HepG2 (cell line): ENCODE measurements around the gene ABCB8. TPM values are rescaled to one million over a fixed set of nuclear protein-coding genes. Genes with fewer than 3 reads are reported as not detected.

Experiments used
- HCFC1 ChIP-seq: fragments of 150-350 bp; IDR thresholded peaks from 2 replicates; pipeline ENCODE4 v1.6.1; 2014; ENCODE audit warnings: low read depth, low read length
- HIVEP1 ChIP-seq: sonication (generic); formaldehyde crosslinking; IDR thresholded peaks from 2 replicates; pipeline ENCODE4 v1.4.0; 2020; ENCODE audit warnings: mild to moderate bottlenecking, missing genetic modification reagents
- MZF1 ChIP-seq: sonication (generic); formaldehyde crosslinking; IDR thresholded peaks from 2 replicates; pipeline ENCODE4 v1.8.1; 2023; ENCODE audit warnings: mild to moderate bottlenecking, missing genetic modification reagents, borderline replicate concordance
- POGZ ChIP-seq: sonication (generic); formaldehyde crosslinking; IDR thresholded peaks from 2 replicates; pipeline ENCODE4 v1.4.0; 2020; ENCODE audit warnings: mild to moderate bottlenecking, missing genetic modification reagents
- POLR2AphosphoS5 ChIP-seq: IDR thresholded peaks from 2 replicates; pipeline ENCODE4 v1.6.1; 2012; ENCODE audit warnings: low read depth, low read length
- SAP130 ChIP-seq: IDR thresholded peaks from 2 replicates; pipeline ENCODE4 v1.6.1; 2016; ENCODE audit warnings: low read depth
- WIZ ChIP-seq: sonication (generic); formaldehyde crosslinking; IDR thresholded peaks from 2 replicates; pipeline ENCODE4 v1.5.1; 2020; ENCODE audit warnings: mild to moderate bottlenecking, missing genetic modification reagents
- ZKSCAN5 ChIP-seq: sonication (generic); formaldehyde crosslinking; IDR thresholded peaks from 2 replicates; pipeline ENCODE4 v1.5.1; 2020; ENCODE audit warnings: mild to moderate bottlenecking, missing genetic modification reagents
- ZNF207 ChIP-seq: fragments of 450-650 bp; IDR thresholded peaks from 2 replicates; pipeline ENCODE4 v1.6.1; 2016; ENCODE audit warnings: antibody characterized with exemption, borderline replicate concordance
- ZNF333 ChIP-seq: sonication (generic); formaldehyde crosslinking; IDR thresholded peaks from 2 replicates; pipeline ENCODE4 v1.4.0; 2020; ENCODE audit warnings: mild to moderate bottlenecking, missing genetic modification reagents, borderline replicate concordance
- ZNF350 ChIP-seq: sonication (generic); formaldehyde crosslinking; IDR thresholded peaks from 2 replicates; pipeline ENCODE4 v1.4.0; 2020; ENCODE audit warnings: mild to moderate bottlenecking, low read depth, missing genetic modification reagents, borderline replicate concordance
- ZNF367 ChIP-seq: sonication (generic); formaldehyde crosslinking; IDR thresholded peaks from 2 replicates; pipeline ENCODE4 v1.4.0; 2020; ENCODE audit warnings: missing genetic modification reagents, borderline replicate concordance
- ZNF431 ChIP-seq: sonication (generic); formaldehyde crosslinking; IDR thresholded peaks from 2 replicates; pipeline ENCODE4 v1.9.0; 2022; ENCODE audit warnings: missing genetic modification reagents, low read depth, mild to moderate bottlenecking, borderline replicate concordance
- ZNF605 ChIP-seq: sonication (generic); formaldehyde crosslinking; IDR thresholded peaks from 2 replicates; pipeline ENCODE4 v1.8.0; 2022; ENCODE audit warnings: mild to moderate bottlenecking, missing genetic modification reagents
- ZNF607 ChIP-seq: sonication (generic); formaldehyde crosslinking; IDR thresholded peaks from 2 replicates; pipeline ENCODE4 v1.5.1; 2020; ENCODE audit warnings: missing genetic modification reagents, mild to moderate bottlenecking, borderline replicate concordance
- ZNF766 ChIP-seq: sonication (generic); formaldehyde crosslinking; IDR thresholded peaks from 2 replicates; pipeline ENCODE4 v1.5.0; 2020; ENCODE audit warnings: missing genetic modification reagents, borderline replicate concordance
- polyA plus RNA-seq, 8 experiments: library from polyadenylated mRNA; depleted of rRNA in 3 of 8; stranded (reverse) in 7 of 8; unstranded in 1 of 8; fragments of >200 nt; fragmentation: Illumina TruSeq in 4 of 8; extraction: Trizol in 4 of 8; gene quantifications; 2 replicates each; pipeline versions ENCODE4 v1.2.1 to v1.2.3, GENCODE V29; 2011 to 2016; ENCODE audit warnings: low read depth in 4 of 8, missing spikeins in 1 of 8, mixed read lengths in 1 of 8; ENCODE audit not compliant: insufficient read depth in 1 of 8
- total RNA-seq, 5 experiments: library from RNA; depleted of rRNA; stranded (reverse); fragments of >200 nt; fragmentation: Illumina TruSeq; extraction: Trizol; gene quantifications; 2 replicates each; pipeline ENCODE4 v1.2.3, GENCODE V29; 2016; ENCODE audit warnings: low read depth in 1 of 5
- TF ChIP-seq, protein P1 (sequence below): sonication (generic); formaldehyde crosslinking; IDR thresholded peaks from 2 replicates; pipeline ENCODE4 v1.4.0; 2020; ENCODE audit warnings: missing genetic modification reagents
- TF ChIP-seq, protein P2 (sequence below): IDR thresholded peaks from 2 replicates; pipeline ENCODE4 v1.6.1; 2016; ENCODE audit warnings: low read depth, borderline replicate concordance
- TF ChIP-seq, protein P3 (sequence below): sonication (generic); formaldehyde crosslinking; IDR thresholded peaks from 2 replicates; pipeline ENCODE4 v1.4.0; 2020; ENCODE audit warnings: mild to moderate bottlenecking, missing genetic modification reagents, borderline replicate concordance
- TF ChIP-seq, protein P4 (sequence below): sonication (generic); formaldehyde crosslinking; IDR thresholded peaks from 2 replicates; pipeline ENCODE4 v1.4.0; 2020; ENCODE audit warnings: mild to moderate bottlenecking, missing genetic modification reagents, borderline replicate concordance
- TF ChIP-seq, protein P5 (sequence below): sonication (generic); formaldehyde crosslinking; IDR thresholded peaks from 2 replicates; pipeline ENCODE4 v1.4.0; 2020; ENCODE audit warnings: mild to moderate bottlenecking, missing genetic modification reagents

The ABCB8 gene
- total and polyA plus RNA-seq, 2 of the 13 experiments (the other 11 are each of a cell fraction or from before 2014, with no cell fraction given) = 6.6 to 16.7 TPM

DNA sequence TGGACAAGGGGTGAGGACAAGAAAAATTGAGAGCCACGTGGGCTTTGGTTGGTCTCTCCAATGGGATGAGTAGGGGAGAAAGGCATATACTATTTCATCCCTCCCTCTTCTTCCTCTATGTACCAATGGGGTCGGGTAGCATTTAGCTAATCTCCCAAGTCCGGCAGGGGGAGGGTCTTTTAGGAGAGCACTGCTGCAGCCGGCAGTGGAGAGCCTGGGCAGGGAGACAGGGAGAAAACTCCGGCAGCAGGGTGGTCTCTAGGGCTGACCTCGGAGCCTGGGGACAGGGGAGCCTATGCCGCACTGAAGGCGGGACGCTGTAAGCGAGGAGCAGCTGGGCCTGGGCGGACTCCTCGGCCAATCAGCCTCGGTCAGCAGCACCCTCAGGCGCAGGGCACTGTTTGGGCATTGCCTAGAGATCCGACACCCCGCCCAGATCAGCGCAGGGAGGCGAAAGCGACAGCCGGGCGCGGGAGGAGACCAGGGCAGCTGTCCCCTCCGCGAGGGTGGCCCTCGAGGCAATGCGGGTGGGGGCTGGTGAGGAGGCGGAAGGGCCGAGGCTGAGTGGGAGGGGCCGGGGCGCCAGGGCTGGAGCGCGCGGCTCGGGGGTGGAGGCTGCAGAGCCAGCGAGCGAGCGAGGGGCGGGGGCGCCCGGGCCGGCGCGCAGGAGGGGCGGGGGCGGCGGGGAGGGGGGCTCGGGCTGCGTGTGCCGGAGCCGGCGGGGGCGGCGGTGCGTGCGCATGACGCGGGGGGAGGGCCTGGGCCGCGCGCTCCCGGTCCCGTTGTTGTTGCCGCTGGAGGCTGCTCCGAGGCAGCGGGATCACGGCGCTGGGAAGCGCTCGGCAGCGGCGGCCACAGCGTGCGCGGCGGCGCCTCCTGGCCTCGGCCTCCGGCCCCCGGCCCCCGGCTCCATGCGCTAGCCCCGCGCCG lies 57.7 kb downstream of the ABCB8 start, which contains the start of gene AGAP3 (continued):
- 0 out of 2 replicates have a peak, but pooled peaks have one; percentile 39 for TF ChIP-seq ZNF431
- TF ChIP-seq ZNF605 (CRISPR knock-in tag) = peak; percentile 25; the same call in 1 of the 2 replicates
- no peak for TF ChIP-seq HCFC1
- peak; percentile 70 for TF ChIP-seq SAP130 (CRISPR knock-in tag)
- TF ChIP-seq, protein P1, sequence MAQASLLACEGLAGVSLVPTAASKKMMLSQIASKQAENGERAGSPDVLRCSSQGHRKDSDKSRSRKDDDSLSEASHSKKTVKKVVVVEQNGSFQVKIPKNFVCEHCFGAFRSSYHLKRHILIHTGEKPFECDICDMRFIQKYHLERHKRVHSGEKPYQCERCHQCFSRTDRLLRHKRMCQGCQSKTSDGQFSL = 0 out of 2 replicates have a peak, but pooled peaks have one; percentile 44
- TF ChIP-seq ZNF333 = no peak
- TF ChIP-seq ZNF367 (CRISPR knock-in tag) = no peak
- 0 out of 2 replicates have a peak, but pooled peaks have one; percentile 60 for TF ChIP-seq ZNF607 (CRISPR knock-in tag)
- TF ChIP-seq ZNF207 = no peak
- TF ChIP-seq, protein P2, sequence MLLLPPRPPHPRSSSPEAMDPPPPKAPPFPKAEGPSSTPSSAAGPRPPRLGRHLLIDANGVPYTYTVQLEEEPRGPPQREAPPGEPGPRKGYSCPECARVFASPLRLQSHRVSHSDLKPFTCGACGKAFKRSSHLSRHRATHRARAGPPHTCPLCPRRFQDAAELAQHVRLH (CRISPR knock-in tag) = no peak
- TF ChIP-seq, protein P3, sequence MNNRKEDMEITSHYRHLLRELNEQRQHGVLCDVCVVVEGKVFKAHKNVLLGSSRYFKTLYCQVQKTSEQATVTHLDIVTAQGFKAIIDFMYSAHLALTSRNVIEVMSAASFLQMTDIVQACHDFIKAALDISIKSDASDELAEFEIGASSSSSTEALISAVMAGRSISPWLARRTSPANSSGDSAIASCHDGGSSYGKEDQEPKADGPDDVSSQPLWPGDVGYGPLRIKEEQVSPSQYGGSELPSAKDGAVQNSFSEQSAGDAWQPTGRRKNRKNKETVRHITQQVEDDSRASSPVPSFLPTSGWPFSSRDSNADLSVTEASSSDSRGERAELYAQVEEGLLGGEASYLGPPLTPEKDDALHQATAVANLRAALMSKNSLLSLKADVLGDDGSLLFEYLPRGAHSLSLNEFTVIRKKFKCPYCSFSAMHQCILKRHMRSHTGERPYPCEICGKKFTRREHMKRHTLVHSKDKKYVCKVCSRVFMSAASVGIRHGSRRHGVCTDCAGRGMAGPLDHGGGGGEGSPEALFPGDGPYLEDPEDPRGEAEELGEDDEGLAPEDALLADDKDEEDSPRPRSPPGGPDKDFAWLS (CRISPR knock-in tag) = no peak
- no peak for TF ChIP-seq ZNF766
- TF ChIP-seq HIVEP1 (CRISPR knock-in tag) = 0 out of 2 replicates have a peak, but pooled peaks have one; percentile 46
- TF ChIP-seq, protein P4, sequence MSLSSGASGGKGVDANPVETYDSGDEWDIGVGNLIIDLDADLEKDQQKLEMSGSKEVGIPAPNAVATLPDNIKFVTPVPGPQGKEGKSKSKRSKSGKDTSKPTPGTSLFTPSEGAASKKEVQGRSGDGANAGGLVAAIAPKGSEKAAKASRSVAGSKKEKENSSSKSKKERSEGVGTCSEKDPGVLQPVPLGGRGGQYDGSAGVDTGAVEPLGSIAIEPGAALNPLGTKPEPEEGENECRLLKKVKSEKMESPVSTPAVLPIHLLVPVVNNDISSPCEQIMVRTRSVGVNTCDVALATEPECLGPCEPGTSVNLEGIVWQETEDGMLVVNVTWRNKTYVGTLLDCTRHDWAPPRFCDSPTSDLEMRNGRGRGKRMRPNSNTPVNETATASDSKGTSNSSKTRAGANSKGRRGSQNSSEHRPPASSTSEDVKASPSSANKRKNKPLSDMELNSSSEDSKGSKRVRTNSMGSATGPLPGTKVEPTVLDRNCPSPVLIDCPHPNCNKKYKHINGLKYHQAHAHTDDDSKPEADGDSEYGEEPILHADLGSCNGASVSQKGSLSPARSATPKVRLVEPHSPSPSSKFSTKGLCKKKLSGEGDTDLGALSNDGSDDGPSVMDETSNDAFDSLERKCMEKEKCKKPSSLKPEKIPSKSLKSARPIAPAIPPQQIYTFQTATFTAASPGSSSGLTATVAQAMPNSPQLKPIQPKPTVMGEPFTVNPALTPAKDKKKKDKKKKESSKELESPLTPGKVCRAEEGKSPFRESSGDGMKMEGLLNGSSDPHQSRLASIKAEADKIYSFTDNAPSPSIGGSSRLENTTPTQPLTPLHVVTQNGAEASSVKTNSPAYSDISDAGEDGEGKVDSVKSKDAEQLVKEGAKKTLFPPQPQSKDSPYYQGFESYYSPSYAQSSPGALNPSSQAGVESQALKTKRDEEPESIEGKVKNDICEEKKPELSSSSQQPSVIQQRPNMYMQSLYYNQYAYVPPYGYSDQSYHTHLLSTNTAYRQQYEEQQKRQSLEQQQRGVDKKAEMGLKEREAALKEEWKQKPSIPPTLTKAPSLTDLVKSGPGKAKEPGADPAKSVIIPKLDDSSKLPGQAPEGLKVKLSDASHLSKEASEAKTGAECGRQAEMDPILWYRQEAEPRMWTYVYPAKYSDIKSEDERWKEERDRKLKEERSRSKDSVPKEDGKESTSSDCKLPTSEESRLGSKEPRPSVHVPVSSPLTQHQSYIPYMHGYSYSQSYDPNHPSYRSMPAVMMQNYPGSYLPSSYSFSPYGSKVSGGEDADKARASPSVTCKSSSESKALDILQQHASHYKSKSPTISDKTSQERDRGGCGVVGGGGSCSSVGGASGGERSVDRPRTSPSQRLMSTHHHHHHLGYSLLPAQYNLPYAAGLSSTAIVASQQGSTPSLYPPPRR (CRISPR knock-in tag) = peak; percentile 50; the same call in 1 of the 2 replicates
- no peak for TF ChIP-seq WIZ
- TF ChIP-seq MZF1 = no peak
- TF ChIP-seq ZKSCAN5 (CRISPR knock-in tag) = no peak
- TF ChIP-seq ZNF350 (CRISPR knock-in tag) = peak; percentile 56
- TF ChIP-seq POGZ = 0 out of 2 replicates have a peak, but pooled peaks have one; percentile 26
- TF ChIP-seq POLR2AphosphoS5 = peak; percentile 82
- TF ChIP-seq, protein P5, sequence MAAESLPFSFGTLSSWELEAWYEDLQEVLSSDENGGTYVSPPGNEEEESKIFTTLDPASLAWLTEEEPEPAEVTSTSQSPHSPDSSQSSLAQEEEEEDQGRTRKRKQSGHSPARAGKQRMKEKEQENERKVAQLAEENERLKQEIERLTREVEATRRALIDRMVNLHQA = no peak
